PC-9 (cell line): ENCODE data around the gene SH3PXD2B. TPM values are rescaled to one million over a fixed set of nuclear protein-coding genes. Genes with fewer than 3 reads are reported as not detected.

ENCODE experiments used
- BruUV-seq: library from RNA; stranded (reverse); fragments of 400-500 nt; replicated peaks from 2 replicates; lab custom pipeline; 2021; lab: Mats Ljungman, UMichigan
- CTCF ChIA-PET: fragments of 300-600 bp; sonication (Branson Sonifier 250); formaldehyde crosslinking; loops from one replicate; lab custom pipeline; 2022; ENCODE audit warnings: antibody characterized with exemption; lab: Charles Lee
- POLR2A ChIA-PET: fragments of 300-600 bp; sonication (Branson Sonifier 250); formaldehyde crosslinking; loops from one replicate; lab custom pipeline; 2022; ENCODE audit warnings: antibody characterized with exemption; ENCODE audit not compliant: unreplicated experiment; lab: Charles Lee
- DNase-seq, 2 experiments: peaks; one replicate each; pipeline versions ENCODE4 v3.0.0 to v3.0.0-alpha.2; 2015 to 2022; ENCODE audit warnings: mixed read lengths in 1 of 2
- H2AFZ ChIP-seq: fragments of 200-600 bp; sonication (generic); 2 replicates; pipeline ENCODE4 v1.8.1; 2017; ENCODE audit warnings: antibody characterized with exemption
- H3F3A ChIP-seq: fragments of 200-600 bp; sonication (generic); 2 replicates; pipeline ENCODE4 v1.8.1; 2017; ENCODE audit warnings: antibody characterized with exemption, mild to moderate bottlenecking, low read depth; ENCODE audit not compliant: insufficient read depth
- H3K27ac ChIP-seq: fragments of 200-600 bp; sonication (generic); 2 replicates; pipeline ENCODE4 v1.6.1; 2016; ENCODE audit warnings: mixed run types
- H3K27me3 ChIP-seq: fragments of 200-600 bp; sonication (generic); 2 replicates; pipeline ENCODE4 v1.6.1; 2016; ENCODE audit warnings: low read depth, mixed run types; ENCODE audit not compliant: insufficient read depth
- H3K36me3 ChIP-seq: fragments of 200-600 bp; sonication (generic); 2 replicates; pipeline ENCODE4 v1.6.1; 2016; ENCODE audit warnings: low read depth, mixed run types
- H3K4me1 ChIP-seq: fragments of 200-600 bp; sonication (generic); replicated peaks from 2 replicates; pipeline ENCODE4 v1.6.1; 2016; ENCODE audit warnings: mixed run types; ENCODE audit not compliant: insufficient read depth
- H3K4me2 ChIP-seq: fragments of 200-600 bp; sonication (generic); 2 replicates; pipeline ENCODE4 v1.6.1; 2017; ENCODE audit warnings: mixed run types
- H3K4me3 ChIP-seq: fragments of 200-600 bp; sonication (generic); 2 replicates; pipeline ENCODE4 v1.6.1; 2016; ENCODE audit warnings: mixed run types
- H3K79me2 ChIP-seq: fragments of 200-600 bp; sonication (generic); 2 replicates; pipeline ENCODE4 v1.6.1; 2017; ENCODE audit warnings: low read depth, mixed run types
- H3K9me2 ChIP-seq: fragments of 200-600 bp; sonication (generic); 2 replicates; pipeline ENCODE4 v1.8.1; 2017; ENCODE audit warnings: mild to moderate bottlenecking; ENCODE audit not compliant: insufficient read depth
- H3K9me3 ChIP-seq: fragments of 200-600 bp; sonication (generic); 2 replicates; pipeline ENCODE4 v1.8.1; 2016; ENCODE audit warnings: low read depth; ENCODE audit not compliant: insufficient read depth
- H4K20me1 ChIP-seq: fragments of 200-600 bp; sonication (generic); 2 replicates; pipeline ENCODE4 v1.8.1; 2017; ENCODE audit not compliant: insufficient read depth
- CTCF ChIP-seq: fragments of 200-600 bp; sonication (generic); conservative IDR thresholded peaks from 2 replicates; pipeline ENCODE4 v1.6.1; 2017; ENCODE audit warnings: mixed run types, antibody characterized with exemption, mild to moderate bottlenecking, moderate library complexity
- EZH2 ChIP-seq: fragments of 200-600 bp; sonication (generic); IDR thresholded peaks from 2 replicates; pipeline ENCODE4 v1.8.0; 2017; ENCODE audit warnings: antibody characterized with exemption, low read depth
- intact Hi-C: fragments of 100-400 bp; cut with micrococcal nuclease; formaldehyde crosslinking; loops from one replicate; pipeline ENCODE4 v1.10.0; 2022; ENCODE audit not compliant: unreplicated experiment
- total RNA-seq: library from RNA; stranded (reverse); gene quantifications from 2 replicates; pipeline ENCODE4 v1.2.3, GENCODE V29; 2021

The SH3PXD2B gene
- total RNA-seq, 1 experiment from 2014 or later, result 29.3 TPM

- Histone ChIP-seq H3K4me3 (no peak overlapping the region), H3F3A (no peaks in the 10 kb centered on the region), H3K27ac (no peak overlapping the region), H4K20me1 (no peaks in the 10 kb centered on the region), H3K9me3 (no peaks in the 10 kb centered on the region), H3K27me3 (peaks cover 50% of the 10 kb centered on the region), H3K4me1 (no peaks in the 10 kb centered on the region), H2AFZ (no peak overlapping the region), H3K36me3 (no peaks in the 10 kb centered on the region), H3K9me2 (no peaks in the 10 kb centered on the region), H3K79me2 (no peaks in the 10 kb centered on the region), H3K4me2 (no peak overlapping the region)
- intact Hi-C loops, result no loop called here
- POLR2A ChIA-PET, result no interaction called here
- DNase-seq, result no peak
- no peak for TF ChIP-seq CTCF
- no peak for TF ChIP-seq EZH2
- CTCF ChIA-PET, result interaction anchor here (0.6 kb wide), 1 partner anchor 272 kb away, joined by 3 read pairs; no protein-coding TSS in a partner anchor
- BruUV-seq, result no TSS peak
Observed at GRCh38 chr5:172493906-172494305, 39.6 kb upstream of the SH3PXD2B start.

- H3K27ac ChIP-seq, result no peak overlapping the region
- no peaks in the 10 kb centered on the region for H3F3A ChIP-seq
- POLR2A ChIA-PET, result no interaction called here
- no peak overlapping the region for H2AFZ ChIP-seq
- no peaks in the 10 kb centered on the region for H3K9me2 ChIP-seq
- no peaks in the 10 kb centered on the region for H3K4me1 ChIP-seq
- H4K20me1 ChIP-seq, result no peaks in the 10 kb centered on the region
- H3K4me2 ChIP-seq, result no peak overlapping the region
- H3K9me3 ChIP-seq, result no peaks in the 10 kb centered on the region
- H3K79me2 ChIP-seq, result no peaks in the 10 kb centered on the region
- intact Hi-C loops, result no loop called here
- H3K4me3 ChIP-seq, result no peak overlapping the region
- CTCF ChIA-PET, result interaction anchor here (0.6 kb wide), 1 partner anchor 272 kb away, joined by 3 read pairs; no protein-coding TSS in a partner anchor
- BruUV-seq, result no TSS peak
- H3K36me3 ChIP-seq, result no peaks in the 10 kb centered on the region
- DNase-seq, result no peak
- H3K27me3 ChIP-seq, result peaks cover 52% of the 10 kb centered on the region
- TF ChIP-seq EZH2 (no peak), CTCF (no peak)
Observed at GRCh38 chr5:172493461-172493860, 39.1 kb upstream of the SH3PXD2B start.

GRCh38 chr5:172493002-172493401 is 38.7 kb upstream of the SH3PXD2B start:
- no TSS peak for BruUV-seq
- Histone ChIP-seq H3K27me3 (peaks cover 52% of the 10 kb centered on the region), H3K9me2 (no peaks in the 10 kb centered on the region), H2AFZ (no peak overlapping the region), H4K20me1 (no peaks in the 10 kb centered on the region), H3K4me1 (no peaks in the 10 kb centered on the region), H3K4me2 (no peak overlapping the region), H3F3A (no peaks in the 10 kb centered on the region), H3K9me3 (no peaks in the 10 kb centered on the region), H3K79me2 (no peaks in the 10 kb centered on the region), H3K36me3 (no peaks in the 10 kb centered on the region), H3K27ac (no peak overlapping the region), H3K4me3 (no peak overlapping the region)
- DNase-seq, result no peak
- TF ChIP-seq CTCF, result no peak
- TF ChIP-seq EZH2, result no peak
- ChIA-PET POLR2A (no interaction called here), CTCF (no interaction called here)
- intact Hi-C loops, result no loop called here
